ENCODE data around the gene FEZF1.

Gene FEZF1

DNA sequence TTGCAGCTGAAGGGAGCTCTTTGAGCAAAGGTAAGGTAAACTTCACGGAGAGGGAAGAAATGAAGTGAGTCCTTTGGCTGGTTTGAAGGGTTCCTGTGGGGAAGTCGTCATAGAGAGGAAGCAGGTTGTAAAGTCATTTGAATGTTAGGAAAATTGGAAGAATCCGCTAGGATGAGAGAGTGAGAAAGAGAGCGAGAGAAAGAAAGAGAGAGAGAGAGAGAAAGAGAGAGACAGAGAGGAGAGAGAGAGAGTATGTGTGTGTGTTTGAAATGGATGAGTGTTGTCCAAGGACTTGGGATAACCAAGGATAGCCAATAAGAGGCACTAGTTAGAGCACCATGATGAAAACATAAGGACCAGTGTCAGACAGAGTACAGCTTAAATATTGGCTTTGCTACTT, 43.1 kb downstream of the FEZF1 start:
- DNase-seq, result no peak

DNA sequence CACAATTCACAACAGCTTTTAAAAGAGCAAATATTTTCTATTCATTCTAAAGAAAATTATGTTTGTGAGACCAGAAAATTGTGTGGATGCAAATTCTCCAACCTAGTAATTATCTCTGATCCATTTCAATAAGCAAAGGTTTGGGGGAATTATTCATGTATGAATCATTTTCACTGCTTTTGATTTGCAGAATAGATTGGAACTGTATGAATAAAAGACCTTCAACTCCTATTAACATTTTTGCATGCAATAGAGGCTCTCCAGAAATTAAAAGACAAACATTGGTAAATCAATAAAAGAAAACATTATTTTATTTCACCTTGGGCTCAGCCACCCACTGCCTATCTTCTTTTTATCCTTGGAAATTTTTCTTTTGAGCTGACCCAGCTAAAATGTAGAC, 43.5 kb downstream of the FEZF1 start:
- no peak for DNase-seq

GRCh38 chr7:122260336-122260735, 44.2 kb downstream of the FEZF1 start:
- DNase-seq, result no peak

DNA sequence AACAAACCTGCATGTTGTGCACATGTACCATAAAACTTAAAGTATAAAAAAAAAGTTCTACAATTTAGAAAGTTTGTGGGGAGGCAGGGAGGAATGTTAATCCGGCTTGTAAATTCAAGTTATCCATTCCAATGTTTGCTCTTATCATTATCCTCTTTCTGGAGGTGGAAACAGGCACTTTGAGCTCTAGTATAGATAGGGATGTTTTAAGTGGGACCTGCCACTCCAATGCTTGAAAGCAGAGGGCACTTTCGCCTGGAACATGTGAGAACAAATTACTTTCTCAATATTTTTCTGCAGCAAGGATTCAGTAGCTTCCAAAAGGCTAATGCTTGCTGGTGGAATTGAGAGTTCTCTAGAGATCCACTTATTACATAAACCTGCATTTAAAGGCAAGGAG, 45.6 kb downstream of the FEZF1 start:
- no peak for DNase-seq

- DNase-seq, result no peak
Observed at GRCh38 chr7:122257056-122257455, 47.5 kb downstream of the FEZF1 start.

DNA sequence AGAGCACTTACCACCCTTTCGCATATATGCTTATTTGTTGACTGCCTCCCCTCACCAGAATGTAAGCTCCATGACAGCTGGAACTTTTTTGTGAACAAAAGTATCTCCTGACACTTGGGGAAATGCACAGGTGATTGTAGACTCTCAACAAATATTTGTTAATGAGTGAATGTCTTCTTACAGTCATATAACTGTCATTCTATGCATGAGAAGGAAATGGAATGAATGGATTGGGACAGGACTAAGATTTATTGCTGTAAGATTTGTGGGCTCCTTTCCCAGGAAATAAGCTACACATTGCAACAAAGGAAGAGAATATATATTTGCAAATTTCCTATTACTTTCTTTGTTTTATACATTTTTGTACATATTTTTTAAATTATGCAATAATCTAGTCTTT, 48.5 kb downstream of the FEZF1 start:
- no peak for DNase-seq

DNA sequence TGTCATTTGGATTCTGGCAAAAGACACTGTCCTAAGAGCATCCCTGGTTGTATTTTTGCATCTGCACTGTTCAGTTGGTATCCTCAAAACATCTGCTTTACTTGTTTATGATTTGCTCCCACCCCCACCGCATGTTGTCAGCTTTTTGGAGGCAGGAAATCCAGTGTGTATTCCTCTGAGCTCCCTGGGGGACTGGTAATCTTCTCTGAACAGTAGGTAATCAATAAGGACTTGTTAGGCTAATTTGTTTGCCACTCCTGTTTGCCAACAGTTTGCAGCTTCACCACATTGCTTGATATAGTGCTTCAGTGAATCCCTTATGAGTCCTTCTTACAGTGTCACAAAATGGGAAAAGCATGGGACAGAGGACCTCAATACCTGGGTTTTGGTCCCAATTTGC, 49.1 kb downstream of the FEZF1 start:
- DNase-seq, result no peak

Data from NCI-H2029 treated with DMSO at 0.1 percent for 48 hours (cell line).